Measurements from ENCODE around the gene DYNLT4. TPM values are rescaled to one million over a fixed set of nuclear protein-coding genes. Genes with fewer than 3 reads are reported as not detected.
"Not testable (repeated sequence)": the region's sequence is repeated elsewhere in the genome, so short reads cannot be mapped to it uniquely, and the experiment has no call there.

Gene DYNLT4
- total RNA-seq, 2 experiments from 2014 or later, result 1.8 to 2.3 TPM

DNA sequence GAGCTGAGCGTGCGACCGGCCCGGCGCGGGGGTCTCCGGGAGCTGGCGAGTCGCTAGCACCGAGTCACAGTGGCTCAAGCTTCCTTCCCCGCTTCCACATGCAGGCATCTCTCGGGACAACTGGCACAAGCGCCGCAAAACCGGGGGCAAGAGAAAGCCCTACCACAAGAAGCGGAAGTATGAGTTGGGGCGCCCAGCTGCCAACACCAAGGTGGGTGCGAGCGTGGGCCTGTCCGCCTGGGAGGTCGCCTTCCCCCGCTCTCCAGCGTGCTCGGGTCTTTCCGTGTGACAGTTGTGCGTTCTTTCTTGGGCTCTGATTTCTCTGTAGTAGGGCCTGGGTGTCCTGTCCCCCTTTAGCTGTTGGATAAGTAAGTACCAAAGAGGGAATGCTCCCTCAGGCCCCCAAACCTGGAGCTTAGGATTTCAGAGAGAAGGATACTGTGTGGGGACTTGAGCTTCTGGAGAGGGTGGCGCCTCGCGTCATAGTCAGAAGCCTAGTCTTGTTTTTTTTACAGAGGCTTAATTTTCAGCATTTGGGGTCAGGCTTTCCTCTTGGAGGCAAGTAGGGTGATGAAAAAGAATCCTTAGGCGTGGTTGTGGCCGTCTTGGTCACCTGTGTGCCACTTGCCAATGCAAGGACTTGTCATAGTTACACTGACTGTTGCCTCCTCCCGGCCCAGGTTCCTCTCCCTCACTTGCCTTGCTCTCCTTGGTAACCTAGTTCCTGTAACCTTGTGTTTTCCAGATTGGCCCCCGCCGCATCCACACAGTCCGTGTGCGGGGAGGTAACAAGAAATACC is 31.0 kb downstream of the DYNLT4 start:
- Mint-ChIP-seq H3K4me3 (peak overlapping the region; percentile 86), H3K9me3 (ENCODE audit: insufficient read depth) (no peaks in the 10 kb centered on the region), H3K4me1 (ENCODE audit: low read depth) (peaks cover 34% of the 10 kb centered on the region), H3K27me3 (ENCODE audit: low read depth) (no peaks in the 10 kb centered on the region), H3K36me3 (ENCODE audit: low read depth) (peaks cover 56% of the 10 kb centered on the region), H3K27ac (peak overlapping the region; percentile 97)
- ATAC-seq (peak; percentile 28), DNase-seq (peak; percentile 54)
- ChIA-PET POLR2A (interaction anchor here (0.6 to 5.9 kb wide), 25 partner anchors 8 to 746 kb away, joined by 3 to 113 read pairs (median 14); partner anchors contain the start of genes BEST4, BTBD19, DYNLT4 and EIF2B3), CTCF (interaction anchor here (0.6 to 1.9 kb wide), 13 partner anchors 8 to 238 kb away, joined by 3 to 11 read pairs (median 5); partner anchors contain the start of genes BEST4, KIF2C, PLK3 and RNU5D-1)

DNA sequence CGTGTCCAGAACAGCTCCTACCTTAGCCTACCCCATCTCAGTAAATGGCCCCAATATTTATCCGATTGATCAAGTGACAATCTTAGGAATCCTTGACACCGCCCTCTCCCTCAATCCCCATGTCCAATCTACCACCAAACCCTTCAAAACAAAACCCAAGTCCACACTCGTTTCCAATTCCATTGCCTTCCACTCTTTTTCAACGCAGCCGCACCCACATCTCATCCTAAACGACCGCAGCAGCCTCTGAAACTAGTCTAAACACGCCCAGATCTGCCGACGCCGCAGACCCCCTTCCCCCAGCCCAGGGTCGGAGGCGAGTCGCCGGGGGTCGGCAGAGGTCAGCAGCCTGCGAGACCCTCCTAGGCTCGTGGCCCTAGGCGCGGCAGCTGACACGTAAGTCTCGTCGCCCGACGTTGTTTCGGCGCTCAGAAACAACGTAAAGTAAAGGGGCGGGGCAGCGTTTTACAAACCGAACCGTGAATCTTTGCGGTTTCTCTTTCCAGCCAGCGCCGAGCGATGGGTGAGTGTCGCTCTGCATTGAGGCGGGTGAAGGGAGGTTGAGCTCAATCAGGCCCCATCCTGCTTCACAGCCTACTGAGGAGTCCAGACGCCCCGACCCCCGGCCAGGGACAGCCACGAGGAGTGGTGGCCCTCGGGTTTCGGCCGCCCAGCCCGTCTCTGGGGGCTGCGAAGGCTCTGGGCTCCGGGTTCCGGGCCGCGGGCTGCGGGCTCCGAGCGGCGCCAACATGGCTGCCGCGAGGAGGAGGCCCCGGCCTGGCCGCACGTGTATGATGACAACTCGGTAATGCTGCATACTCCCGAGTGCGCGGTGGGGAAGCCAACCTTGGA is 31.8 kb downstream of the DYNLT4 start, which contains the start of gene RPS8:
RPS8 (plus strand) TSS at position 463 of the 852 bp plus-strand sequence; CDS start at position 520, 57 bp downstream.
- ChIA-PET POLR2A (interaction anchor here (0.6 to 5.9 kb wide), 28 partner anchors 9 to 809 kb away, joined by 3 to 113 read pairs (median 11); partner anchors contain the start of genes BEST4, BTBD19, DYNLT4 and EIF2B3), CTCF (interaction anchor here (0.6 to 1.9 kb wide), 16 partner anchors 9 to 239 kb away, joined by 3 to 11 read pairs (median 4); partner anchors contain the start of genes BEST4, KIF2C, PLK3 and RNU5D-1)
- ATAC-seq (peak; percentile 80), DNase-seq (peak; percentile 95)
- no peaks in the 10 kb centered on the region for H3K27me3 Mint-ChIP-seq (ENCODE audit: low read depth)
- no peaks in the 10 kb centered on the region for H3K9me3 Mint-ChIP-seq (ENCODE audit: insufficient read depth)
- H3K4me3 Mint-ChIP-seq, result peak within 1 kb of the TSS; percentile 86
- peaks cover 48% of the 10 kb centered on the region for H3K36me3 Mint-ChIP-seq (ENCODE audit: low read depth)
- H3K27ac Mint-ChIP-seq, result peak within 1 kb of the TSS; percentile 97
- peaks cover 33% of the 10 kb centered on the region for H3K4me1 Mint-ChIP-seq (ENCODE audit: low read depth)

GRCh38 chr1:44766421-44766820 is 40.7 kb downstream of the DYNLT4 start:
- H3K27me3 Mint-ChIP-seq (ENCODE audit: low read depth); ATAC-seq; H3K9me3 Mint-ChIP-seq (ENCODE audit: insufficient read depth); H3K4me1 Mint-ChIP-seq (ENCODE audit: low read depth); H3K27ac Mint-ChIP-seq; H3K4me3 Mint-ChIP-seq; DNase-seq: not testable (repeated sequence)
- ChIA-PET POLR2A (interaction anchor here (0.7 to 3.6 kb wide), 6 partner anchors 8 to 45 kb away, joined by 4 to 29 read pairs (median 6); partner anchors contain the start of genes RNU5D-1 and RPS8), CTCF (interaction anchor here (1.3 kb wide), 1 partner anchor 34 kb away, joined by 3 read pairs; the partner anchor contains the start of gene PLK3)
- peaks cover 52% of the 10 kb centered on the region for H3K36me3 Mint-ChIP-seq (ENCODE audit: low read depth)

DNA sequence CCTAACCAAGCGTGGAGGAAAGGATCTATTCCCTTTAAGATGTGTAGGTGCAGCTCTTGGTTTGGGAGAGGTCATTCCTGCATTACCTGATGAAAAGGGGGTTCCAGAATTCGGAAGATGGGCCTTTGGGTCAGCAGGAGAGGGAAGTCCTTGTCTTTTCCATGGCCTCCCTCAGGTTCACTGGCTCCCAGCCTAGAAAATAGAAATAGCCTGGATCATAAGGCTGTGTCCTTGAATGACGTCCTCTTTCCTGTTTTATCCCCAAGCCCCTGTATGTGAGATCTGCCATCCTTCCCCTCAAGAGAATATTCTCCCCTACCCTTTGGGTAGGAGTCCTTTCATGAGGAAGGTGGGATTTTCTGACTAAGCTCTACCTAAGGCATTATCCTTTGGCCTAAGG is 46.3 kb downstream of the DYNLT4 start:
- ChIA-PET CTCF (interaction anchor here (2.0 kb wide), 1 partner anchor 30 kb away, joined by 5 read pairs; the partner anchor contains the start of gene RNU5D-1), POLR2A (interaction anchor here (0.7 to 3.8 kb wide), 4 partner anchors 14 to 30 kb away, joined by 3 to 19 read pairs (median 15); partner anchors contain the start of genes RNU5D-1 and RPS8)
- Mint-ChIP-seq H3K4me3 (no peak overlapping the region), H3K27me3 (ENCODE audit: low read depth) (no peaks in the 10 kb centered on the region), H3K27ac (no peak overlapping the region), H3K36me3 (ENCODE audit: low read depth) (peaks cover 74% of the 10 kb centered on the region), H3K9me3 (ENCODE audit: insufficient read depth) (no peaks in the 10 kb centered on the region), H3K4me1 (ENCODE audit: low read depth) (peaks cover 15% of the 10 kb centered on the region)
- DNase-seq (no peak), ATAC-seq (no peak)

DNA sequence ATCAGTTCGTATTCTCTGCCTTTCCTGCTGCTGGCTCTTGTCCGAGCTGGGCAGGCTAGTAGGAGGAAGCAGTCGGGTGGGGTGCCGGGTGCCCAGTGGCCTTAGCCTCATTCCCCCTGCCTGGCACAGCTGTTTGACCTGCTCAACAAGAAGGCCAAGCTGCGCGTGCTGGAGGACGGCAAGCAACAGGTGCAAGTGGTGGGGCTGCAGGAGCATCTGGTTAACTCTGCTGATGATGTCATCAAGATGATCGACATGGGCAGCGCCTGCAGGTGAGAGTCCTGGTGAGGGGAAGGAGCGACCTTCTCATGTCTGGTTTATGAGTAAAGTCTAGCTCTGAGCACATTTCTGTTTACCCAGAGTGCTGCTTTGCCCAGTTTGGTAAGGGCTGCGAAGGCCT is 48.1 kb downstream of the DYNLT4 start:
- no peak for ATAC-seq
- POLR2A ChIA-PET, result interaction anchor here (1.2 to 3.8 kb wide), 4 partner anchors 8 to 28 kb away, joined by 4 to 11 read pairs (median 8); partner anchors contain the start of gene RNU5D-1
- no peak for DNase-seq
- Mint-ChIP-seq H3K36me3 (ENCODE audit: low read depth) (peaks cover 83% of the 10 kb centered on the region), H3K27ac (no peak overlapping the region), H3K4me1 (ENCODE audit: low read depth) (peaks cover 20% of the 10 kb centered on the region), H3K27me3 (ENCODE audit: low read depth) (no peaks in the 10 kb centered on the region), H3K9me3 (ENCODE audit: insufficient read depth) (no peaks in the 10 kb centered on the region), H3K4me3 (no peak overlapping the region)
- CTCF ChIA-PET, result no interaction called here

- ChIA-PET CTCF (no interaction called here), POLR2A (no interaction called here)
- ATAC-seq, result no peak
- no peaks in the 10 kb centered on the region for H3K27me3 Mint-ChIP-seq (ENCODE audit: low read depth)
- peak overlapping the region; percentile 63 for H3K27ac Mint-ChIP-seq
- peaks cover 20% of the 10 kb centered on the region for H3K4me1 Mint-ChIP-seq (ENCODE audit: low read depth)
- DNase-seq, result no peak
- no peak overlapping the region for H3K4me3 Mint-ChIP-seq
- H3K9me3 Mint-ChIP-seq (ENCODE audit: insufficient read depth), result no peaks in the 10 kb centered on the region
- H3K36me3 Mint-ChIP-seq (ENCODE audit: low read depth), result peaks cover 83% of the 10 kb centered on the region
Observed at GRCh38 chr1:44757420-44757819, 49.7 kb downstream of the DYNLT4 start.

Other genes starting within 250 kb of the DYNLT4 start
- 1 to 10 TPM; 4.0 to 4.6 TPM for gene TMEM53, start 132.9 kb downstream of the DYNLT4 start, total RNA-seq
- 10 to 100 TPM; 80.0 to 88.4 TPM for gene ARMH1, start 132.6 kb downstream of the DYNLT4 start, total RNA-seq
- not detected for gene RNU5D-1, start 76.2 kb downstream of the DYNLT4 start, total RNA-seq
- 100 to 1,000 TPM; 125 to 126 TPM for gene KIF2C, start 67.5 kb downstream of the DYNLT4 start, total RNA-seq
- 1,000 to 10,000 TPM; 1,750 to 1,777 TPM for gene RPS8, start 31.8 kb downstream of the DYNLT4 start, total RNA-seq
- under 1 TPM; 0.26 to 0.42 TPM for gene BEST4, start 19.2 kb downstream of the DYNLT4 start, total RNA-seq
- gene PLK3, start 7.0 kb downstream of the DYNLT4 start, total RNA-seq, result 10 to 100 TPM; 64.8 to 68.0 TPM
- 1 to 10 TPM; 4.5 to 8.8 TPM for gene BTBD19, start 1.2 kb upstream of the DYNLT4 start, total RNA-seq
- 1 to 10 TPM; 1.3 to 1.4 TPM for gene PTCH2, start 35.9 kb upstream of the DYNLT4 start, total RNA-seq
- 10 to 100 TPM; 24.6 to 28.8 TPM for gene EIF2B3, start 179.2 kb upstream of the DYNLT4 start, total RNA-seq
- 10 to 100 TPM; 33.5 to 38.6 TPM for gene HECTD3, start 204.0 kb upstream of the DYNLT4 start, total RNA-seq
- gene UROD, start 204.9 kb upstream of the DYNLT4 start, total RNA-seq, result 10 to 100 TPM; 74.7 to 76.4 TPM